Hematopoietic multipotent progenitor cell treated with erythropoietin and hydrocortisone succinate and interleukin-3 and kit ligand, for 6 days (in vitro differentiated cells): ENCODE results near the gene EPS8L2.

Experiments used
- DNase-seq: peaks from one replicate; pipeline ENCODE4 v3.0.0-alpha.2; 2015

EPS8L2 gene

GRCh38 chr11:763073-763463, 57.0 kb downstream of the EPS8L2 start:
- no peak for DNase-seq

DNA sequence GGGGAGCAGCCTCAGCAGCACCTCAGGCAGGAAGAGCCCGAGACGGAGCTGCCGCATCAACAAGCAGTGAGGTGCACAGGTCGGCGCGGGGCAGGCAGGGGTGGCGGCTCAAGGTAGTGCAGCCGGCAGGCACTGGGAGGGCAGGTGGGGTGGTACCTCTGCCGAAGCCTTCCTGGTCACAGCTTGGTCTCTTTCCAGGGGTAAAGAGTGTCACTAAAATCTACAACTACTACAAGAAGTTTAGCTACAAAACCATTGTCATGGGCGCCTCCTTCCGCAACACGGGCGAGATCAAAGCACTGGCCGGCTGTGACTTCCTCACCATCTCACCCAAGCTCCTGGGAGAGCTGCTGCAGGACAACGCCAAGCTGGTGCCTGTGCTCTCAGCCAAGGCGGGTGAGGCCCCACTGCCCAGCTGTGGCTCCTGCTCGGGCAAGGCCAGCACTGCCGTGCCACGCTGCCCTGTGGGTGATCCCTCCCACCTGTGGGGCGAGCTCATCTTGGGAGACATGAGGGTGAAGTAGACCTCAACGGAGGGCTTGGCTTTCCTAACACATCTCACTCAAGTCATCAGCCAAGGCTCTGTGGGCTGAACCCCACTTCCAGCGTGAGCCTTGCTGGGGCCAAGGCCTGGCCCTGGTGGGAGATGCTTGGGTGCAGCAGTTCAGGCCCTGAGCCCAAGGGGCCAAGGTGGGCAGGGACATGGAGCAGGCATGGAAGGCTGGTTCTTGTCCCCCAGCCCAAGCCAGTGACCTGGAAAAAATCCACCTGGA, 57.7 kb downstream of the EPS8L2 start:
- no peak for DNase-seq

GRCh38 chr11:764322-765024, 58.4 kb downstream of the EPS8L2 start:
- DNase-seq, result no peak

DNA sequence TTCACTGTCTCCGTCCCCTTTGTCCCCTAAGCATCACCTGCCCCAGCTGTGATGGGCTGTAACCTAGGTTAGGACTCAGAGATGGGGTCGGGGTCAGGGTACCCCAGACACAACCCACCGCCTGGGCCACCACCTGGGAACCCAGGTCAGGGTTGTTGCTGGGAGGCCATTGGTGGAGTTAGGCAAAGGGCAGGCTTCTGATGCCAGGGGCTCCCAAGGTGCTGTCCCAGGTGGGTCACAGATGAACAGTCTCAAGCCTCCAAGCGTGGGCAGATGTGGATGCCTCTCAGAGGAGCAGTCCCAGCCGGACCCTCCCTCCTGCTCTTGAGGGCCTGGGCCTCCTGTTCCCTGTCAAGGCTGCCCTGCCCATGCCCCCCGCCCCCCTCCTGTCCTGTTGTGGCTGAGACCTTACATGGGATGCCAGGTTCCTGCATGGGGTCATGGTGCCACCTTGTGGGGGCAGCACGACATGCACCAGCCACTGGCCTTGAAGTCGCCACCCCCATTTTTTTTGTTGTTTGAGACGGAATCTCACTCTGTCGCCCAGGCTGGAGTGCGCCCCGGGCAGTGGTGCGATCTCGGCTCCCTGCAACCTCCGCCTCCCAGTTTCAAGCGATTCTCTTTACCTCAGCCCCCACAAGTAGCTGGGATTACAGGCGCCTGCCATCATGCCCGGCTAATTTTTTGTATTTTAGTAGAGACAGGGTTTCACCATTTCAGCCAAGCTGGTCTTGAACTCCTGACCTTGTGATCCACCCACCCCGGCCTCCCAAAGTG, 59.2 kb downstream of the EPS8L2 start:
- DNase-seq, result peak; percentile 87

GRCh38 chr11:765802-766091, 59.7 kb downstream of the EPS8L2 start:
- no peak for DNase-seq

GRCh38 chr11:766106-766935, 60.3 kb downstream of the EPS8L2 start:
- DNase-seq, result no peak

DNA sequence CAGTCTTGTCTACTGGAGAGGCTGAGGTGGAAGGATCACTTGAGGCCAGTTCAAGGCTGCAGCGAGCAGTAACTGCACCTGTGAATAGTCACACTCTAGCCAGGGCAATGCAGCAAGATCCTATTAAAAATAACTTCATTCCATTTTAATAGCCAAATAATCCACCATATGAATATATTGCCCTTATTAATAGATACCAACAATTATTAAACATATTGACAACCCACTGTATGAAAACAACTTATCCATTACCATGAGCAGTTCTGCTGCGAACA, 60.8 kb downstream of the EPS8L2 start:
- no peak for DNase-seq

- DNase-seq, result no peak
Observed at GRCh38 chr11:767238-767637, 61.2 kb downstream of the EPS8L2 start.

- DNase-seq, result no peak
Observed at GRCh38 chr11:769887-770641, 64.0 kb downstream of the EPS8L2 start.

DNA sequence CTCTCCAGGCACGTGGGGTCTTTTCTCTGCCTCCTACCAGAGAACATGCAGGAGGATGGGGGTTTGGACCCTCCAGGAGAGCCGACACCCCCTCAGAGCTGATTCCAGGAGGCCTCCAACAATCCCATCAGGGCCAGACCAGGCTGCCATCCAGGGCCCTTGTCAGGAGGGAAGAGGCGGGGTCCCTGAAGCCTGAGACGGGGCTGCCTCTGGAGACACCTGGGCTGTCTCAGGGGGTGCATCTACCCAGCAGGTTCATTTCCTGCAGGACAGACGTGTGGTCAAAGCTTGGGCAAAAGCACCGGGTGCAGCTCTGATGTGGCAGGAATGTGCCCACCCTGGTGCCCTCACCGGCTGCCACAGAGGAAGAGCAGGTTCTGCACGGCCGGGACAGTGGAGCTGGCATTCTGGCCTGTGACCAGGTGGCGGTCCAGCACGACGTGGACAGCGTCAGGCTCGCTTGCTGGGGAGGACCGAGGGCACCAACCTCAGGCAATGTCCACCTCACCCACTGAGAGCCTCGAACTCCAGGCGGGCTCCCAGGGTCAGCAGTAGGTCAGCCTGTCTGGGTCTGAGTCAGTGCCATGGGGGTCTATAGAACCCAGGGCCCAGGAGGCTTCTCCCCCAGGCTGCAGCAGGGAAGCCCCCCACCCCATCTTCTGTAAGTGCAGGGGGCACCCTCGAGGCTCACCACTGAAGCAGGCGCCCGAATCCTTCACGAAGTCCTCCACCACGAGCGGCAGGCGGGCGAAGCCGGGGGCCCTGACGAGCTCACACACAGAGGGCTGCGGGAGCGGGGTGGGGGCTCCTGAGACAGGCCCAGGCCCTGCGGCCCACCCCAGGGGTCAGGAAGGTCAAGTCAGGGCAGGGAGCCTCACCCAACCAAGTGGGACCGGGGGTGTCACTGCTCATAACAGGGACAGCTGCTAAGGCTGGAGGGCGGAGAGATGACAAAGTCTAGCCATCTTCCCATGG, 64.9 kb downstream of the EPS8L2 start:
- DNase-seq, result no peak

DNA sequence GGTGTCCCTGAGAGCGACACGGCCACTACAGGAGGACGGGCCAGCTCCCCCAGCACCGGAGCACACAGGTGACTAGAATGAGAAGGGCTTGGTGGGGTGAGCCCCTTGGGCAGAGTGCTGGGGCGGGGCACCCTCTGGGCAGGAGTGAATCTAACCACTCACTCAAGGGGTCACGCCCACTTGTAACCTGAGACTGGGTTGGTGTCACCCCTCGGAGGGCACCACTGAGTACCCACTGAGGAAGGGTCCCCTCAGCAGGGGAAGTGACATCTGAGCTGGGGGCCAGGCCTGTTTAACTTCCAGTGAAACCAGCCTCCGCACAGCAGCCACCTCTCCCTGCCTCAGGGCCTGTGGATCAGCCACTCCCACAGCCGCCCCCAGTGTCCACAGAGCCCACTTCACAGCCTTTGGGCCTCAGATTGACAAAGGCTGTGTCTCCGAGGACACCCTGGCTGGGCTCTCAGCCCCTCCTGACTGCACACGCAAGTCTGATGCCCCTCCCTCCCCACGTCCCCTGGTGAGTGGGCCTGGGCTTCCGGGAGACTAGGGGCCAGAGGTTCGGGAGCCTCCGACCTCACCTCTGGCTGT, 65.7 kb downstream of the EPS8L2 start:
- no peak for DNase-seq

GRCh38 chr11:772429-773390, 66.7 kb downstream of the EPS8L2 start:
- DNase-seq, result no peak

DNA sequence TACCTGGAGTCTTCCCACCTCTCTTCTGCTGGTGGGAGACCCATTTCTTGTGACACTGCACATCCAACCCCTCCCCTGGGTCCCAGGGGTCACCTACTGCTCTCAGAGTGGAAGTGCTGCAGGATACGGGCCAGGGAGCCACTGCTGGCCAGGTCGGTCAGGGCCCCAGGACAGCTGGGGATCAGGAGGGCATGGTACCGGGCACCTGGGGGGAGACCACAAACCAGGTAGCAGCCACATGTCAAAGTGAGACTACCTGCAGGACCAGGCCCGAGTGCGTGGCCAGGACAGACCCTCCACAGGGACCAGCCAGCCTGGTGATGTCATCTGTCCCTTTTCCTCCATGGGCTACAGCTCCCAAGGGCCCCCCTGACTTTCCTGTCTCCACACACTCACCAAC, 67.4 kb downstream of the EPS8L2 start:
- no peak for DNase-seq

GRCh38 chr11:773830-774229, 67.8 kb downstream of the EPS8L2 start:
- DNase-seq, result no peak

- DNase-seq, result no peak
Observed at GRCh38 chr11:774873-775592, 69.0 kb downstream of the EPS8L2 start.

- no peak for DNase-seq
Observed at GRCh38 chr11:776263-776560, 70.2 kb downstream of the EPS8L2 start.

- peak; percentile 61 for DNase-seq
Observed at GRCh38 chr11:776561-777287, 70.7 kb downstream of the EPS8L2 start.
